HCT116 (cell line): ENCODE data around the gene PROX1. TPM values are rescaled to one million over a fixed set of nuclear protein-coding genes. Genes with fewer than 3 reads are reported as not detected.

Source experiments
- ATAC-seq: fragments of 200-7000 bp; cut with Tn5 transposase; 2 replicates; pipeline ENCODE4 v1.9.1; 2020; ENCODE audit warnings: mild to moderate bottlenecking, moderate library complexity
- BruUV-seq: library from RNA; stranded (reverse); fragments of 400-500 nt; replicated peaks from 2 replicates; lab custom pipeline; 2021; lab: Mats Ljungman, UMichigan
- CTCF ChIA-PET: fragments of 300-600 bp; sonication (Branson Sonifier 250); formaldehyde crosslinking; loops from one replicate; lab custom pipeline; 2021; ENCODE audit warnings: antibody characterized with exemption; lab: Charles Lee
- POLR2A ChIA-PET: fragments of 300-600, 350-600 bp; sonication (Branson Sonifier 250); formaldehyde crosslinking; loops from one replicate; lab custom pipeline; 2021; ENCODE audit warnings: antibody characterized with exemption; lab: Charles Lee
- RAD21 ChIA-PET, 2 experiments: fragments of 300-600 bp; sonication (Branson Sonifier 250); formaldehyde crosslinking; loops; one replicate each; lab custom pipeline; 2023; ENCODE audit warnings: low total read pairs in 2 of 2; ENCODE audit not compliant: uncharacterized antibody in 2 of 2, unreplicated experiment in 2 of 2, low non-redundant PET in 1 of 2; lab: Charles Lee
- DNase-seq: peaks from one replicate; pipeline ENCODE4 v3.0.0-alpha.2; 2010; ENCODE audit warnings: low read depth, low spot score
- H2AFZ ChIP-seq: fragments of 200-600 bp; shearing (Covaris generic), sonication (generic); 2 replicates; pipeline ENCODE4 v1.6.1; 2017; ENCODE audit warnings: low read depth, mixed run types, mixed read lengths, antibody characterized with exemption, low read length; ENCODE audit not compliant: poor library complexity, severe bottlenecking
- H3K27ac ChIP-seq: 2 replicates; pipeline ENCODE4 v1.5.1; 2012; ENCODE audit warnings: low read depth, low read length
- H3K27me3 ChIP-seq: fragments of 200-600 bp; sonication (generic); 2 replicates; pipeline ENCODE4 v1.6.1; 2016; ENCODE audit warnings: mixed run types, low read length, mixed read lengths; ENCODE audit not compliant: insufficient read depth
- H3K36me3 ChIP-seq, 2 experiments: fragments of 200-500 bp in 1 of 2; fragments of 200-600 bp in 1 of 2; sonication (Bioruptor generic) in 1 of 2; sonication (generic) in 1 of 2; 2 replicates each; pipeline versions ENCODE4 v1.5.1 to v1.6.1; 2014 to 2016; ENCODE audit warnings: low read length in 2 of 2, inconsistent platforms in 1 of 2, mixed read lengths in 1 of 2, mixed run types in 1 of 2; ENCODE audit not compliant: insufficient read depth in 2 of 2, control insufficient read depth in 1 of 2
- H3K4me1 ChIP-seq, 2 experiments: fragments of 200-600 bp in 1 of 2; sonication (generic) in 1 of 2; 2 replicates each; pipeline versions ENCODE4 v1.5.1 to v1.6.1; 2012 to 2017; ENCODE audit warnings: low read length in 2 of 2, inconsistent platforms in 1 of 2, mild to moderate bottlenecking in 1 of 2, mixed read lengths in 1 of 2, mixed run types in 1 of 2, moderate library complexity in 1 of 2; ENCODE audit not compliant: insufficient read depth in 2 of 2, control insufficient read depth in 1 of 2
- H3K4me2 ChIP-seq: fragments of 200-600 bp; sonication (generic); 2 replicates; pipeline ENCODE4 v1.6.1; 2017; ENCODE audit warnings: mixed run types, low read length, mixed read lengths
- H3K4me3 ChIP-seq, 2 experiments: fragments of 200-600 bp in 1 of 2; sonication (generic) in 1 of 2; replicated peaks in 1 of 2; 2 replicates each; pipeline ENCODE4 v1.5.1; 2011 to 2016; ENCODE audit warnings: low read length in 2 of 2, control low read depth in 1 of 2, low read depth in 1 of 2, mild to moderate bottlenecking in 1 of 2, mixed read lengths in 1 of 2, mixed run types in 1 of 2
- H3K79me2 ChIP-seq: fragments of 200-600 bp; sonication (generic); 2 replicates; pipeline ENCODE4 v1.6.1; 2017; ENCODE audit warnings: mild to moderate bottlenecking, mixed run types, low read length, moderate library complexity, mixed read lengths; ENCODE audit not compliant: insufficient read depth
- H3K9ac ChIP-seq: fragments of 200-600 bp; sonication (generic); 2 replicates; pipeline ENCODE4 v1.6.1; 2016; ENCODE audit warnings: low read length, mixed read lengths
- H3K9me2 ChIP-seq: fragments of 200-600 bp; sonication (generic), shearing (Covaris generic); 2 replicates; pipeline ENCODE4 v1.6.1; 2017; ENCODE audit warnings: mixed run types, mild to moderate bottlenecking, moderate library complexity; ENCODE audit not compliant: insufficient read depth
- H3K9me3 ChIP-seq, 2 experiments: fragments of 200-500 bp in 1 of 2; fragments of 200-600 bp in 1 of 2; sonication (Bioruptor generic) in 1 of 2; sonication (generic) in 1 of 2; 2 replicates each; pipeline ENCODE4 v1.6.1; 2014 to 2017; ENCODE audit warnings: low read length in 2 of 2, mixed read lengths in 2 of 2, inconsistent platforms in 1 of 2, low read depth in 1 of 2, mild to moderate bottlenecking in 1 of 2, mixed run types in 1 of 2, moderate library complexity in 1 of 2; ENCODE audit not compliant: control insufficient read depth in 1 of 2, insufficient read depth in 1 of 2
- H4K20me1 ChIP-seq: fragments of 200-600 bp; sonication (generic), shearing (Covaris generic); 2 replicates; pipeline ENCODE4 v1.6.1; 2017; ENCODE audit warnings: mixed run types, mild to moderate bottlenecking, moderate library complexity; ENCODE audit not compliant: insufficient read depth
- CBX3 ChIP-seq: IDR thresholded peaks from 2 replicates; pipeline ENCODE4 v1.6.1; 2012; ENCODE audit warnings: low read depth
- CEBPB ChIP-seq: IDR thresholded peaks from 2 replicates; pipeline ENCODE4 v1.6.1; 2012; ENCODE audit warnings: low read depth
- EGR1 ChIP-seq: IDR thresholded peaks from 2 replicates; pipeline ENCODE4 v1.6.1; 2012; ENCODE audit warnings: low read depth
- ELF1 ChIP-seq: IDR thresholded peaks from 2 replicates; pipeline ENCODE4 v1.6.1; 2012; ENCODE audit warnings: low read depth, borderline replicate concordance
- EZH2phosphoT487 ChIP-seq: fragments of 200-600 bp; IDR thresholded peaks from 2 replicates; pipeline ENCODE4 v1.6.1; 2018; ENCODE audit warnings: antibody characterized with exemption, borderline replicate concordance
- JUND ChIP-seq: IDR thresholded peaks from 2 replicates; pipeline ENCODE4 v1.6.1; 2012
- MAX ChIP-seq: IDR thresholded peaks from 2 replicates; pipeline ENCODE4 v1.6.1; 2012
- POLR2AphosphoS5 ChIP-seq: IDR thresholded peaks from 2 replicates; pipeline ENCODE4 v1.6.1; 2011; ENCODE audit warnings: mild to moderate bottlenecking, low read depth, low read length, moderate library complexity
- RAD21 ChIP-seq: IDR thresholded peaks from 2 replicates; pipeline ENCODE4 v1.6.1; 2012; ENCODE audit warnings: low read depth, mild to moderate bottlenecking
- SP1 ChIP-seq: IDR thresholded peaks from 2 replicates; pipeline ENCODE4 v1.6.1; 2012; ENCODE audit warnings: low read depth
- SRF ChIP-seq: IDR thresholded peaks from 2 replicates; pipeline ENCODE4 v1.6.1; 2012; ENCODE audit warnings: low read depth
- TCF7L2 ChIP-seq: IDR thresholded peaks from 2 replicates; pipeline ENCODE4 v1.7.0; 2011; ENCODE audit warnings: borderline replicate concordance, inconsistent platforms; ENCODE audit not compliant: insufficient read depth, insufficient read length; ENCODE audit errors: extremely low read depth
- YY1 ChIP-seq: IDR thresholded peaks from 2 replicates; pipeline ENCODE4 v1.6.1; 2011; ENCODE audit warnings: low read length, low read depth, moderate library complexity, mild to moderate bottlenecking; ENCODE audit not compliant: insufficient replicate concordance; ENCODE audit errors: extremely low read depth
- ZBTB33 ChIP-seq: IDR thresholded peaks from 2 replicates; pipeline ENCODE4 v1.6.1; 2011; ENCODE audit warnings: mild to moderate bottlenecking, low read length, moderate library complexity; ENCODE audit not compliant: insufficient replicate concordance; ENCODE audit errors: extremely low read depth
- ZFX ChIP-seq: fragments of 450-650 bp; IDR thresholded peaks from 2 replicates; pipeline ENCODE4 v1.6.1; 2017
- intact Hi-C: fragments of 100-400 bp; cut with micrococcal nuclease; formaldehyde crosslinking; loops from 2 replicates; pipeline ENCODE4 v1.10.0; 2022
- total RNA-seq: library from RNA; stranded (reverse); gene quantifications from one replicate; pipeline ENCODE4 v1.2.1, GENCODE V29; 2021; ENCODE audit not compliant: unreplicated experiment
- TF ChIP-seq, protein P1 (sequence below): IDR thresholded peaks from 2 replicates; pipeline ENCODE4 v1.6.1; 2012
- TF ChIP-seq, protein P2 (sequence below): IDR thresholded peaks from 2 replicates; pipeline ENCODE4 v1.6.1; 2012; ENCODE audit warnings: low read depth
- TF ChIP-seq, protein P3 (sequence below), 3 experiments: fragments of 200-600 bp in 1 of 3; sonication (generic) in 1 of 3; IDR thresholded peaks in 2 of 3; conservative IDR thresholded peaks in 1 of 3; 2 replicates each; pipeline ENCODE4 v1.5.1; 2012 to 2017; ENCODE audit warnings: low read depth in 2 of 3, low read length in 2 of 3, antibody characterized with exemption in 1 of 3, borderline replicate concordance in 1 of 3, control low read depth in 1 of 3, mild to moderate bottlenecking in 1 of 3, mixed read lengths in 1 of 3, mixed run types in 1 of 3, moderate library complexity in 1 of 3; ENCODE audit not compliant: insufficient read depth in 1 of 3

The PROX1 gene
- total RNA-seq, 1 experiment from 2014 or later = 0.22 TPM

DNA sequence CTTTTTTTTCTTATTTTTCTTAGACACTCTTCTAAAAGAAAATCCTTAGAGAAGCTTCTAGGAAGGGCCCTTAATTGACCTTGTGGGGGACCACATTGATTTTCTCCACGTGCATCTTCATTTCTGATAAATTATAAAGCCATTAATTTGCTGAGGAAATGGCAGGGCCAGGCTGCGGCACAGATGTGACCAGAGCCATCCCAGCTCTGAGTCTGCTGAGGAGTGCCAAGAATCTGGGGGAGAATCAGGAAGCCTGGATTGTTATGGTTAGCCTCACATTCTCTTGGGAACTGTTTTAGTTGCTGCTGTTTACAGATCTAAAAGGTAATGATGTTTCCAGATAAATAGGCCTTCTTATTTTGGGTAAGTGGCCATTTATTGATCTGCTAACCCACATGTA lies 16.2 kb downstream of the PROX1 start:
- CTCF ChIA-PET = no interaction called here
- Histone ChIP-seq H2AFZ (no peak overlapping the region), H3K4me2 (no peak overlapping the region), H4K20me1 (no peaks in the 10 kb centered on the region), H3K79me2 (no peaks in the 10 kb centered on the region), H3K9me2 (no peaks in the 10 kb centered on the region), H3K36me3 (no peaks in the 10 kb centered on the region), H3K4me1 (no peaks in the 10 kb centered on the region), H3K27ac (no peak overlapping the region), H3K27me3 (0 out of 2 replicates have a peak, but pooled peaks cover 4% of the 10 kb centered on the region), H3K9me3 (no peaks in the 10 kb centered on the region), H3K9ac (no peak overlapping the region), H3K4me3 (no peak overlapping the region)
- intact Hi-C loops = no loop called here
- RAD21 ChIA-PET = no interaction called here
- BruUV-seq = no TSS peak
- TF ChIP-seq YY1 (no peak), ZFX (no peak), SP1 (no peak), JUND (no peak), EGR1 (no peak), ZBTB33 (no peak), POLR2AphosphoS5 (no peak), CEBPB (no peak), ELF1 (no peak), EZH2phosphoT487 (no peak), RAD21 (no peak), TCF7L2 (no peak), CBX3 (no peak), SRF (no peak), MAX (no peak)
- TF ChIP-seq, protein P1, sequence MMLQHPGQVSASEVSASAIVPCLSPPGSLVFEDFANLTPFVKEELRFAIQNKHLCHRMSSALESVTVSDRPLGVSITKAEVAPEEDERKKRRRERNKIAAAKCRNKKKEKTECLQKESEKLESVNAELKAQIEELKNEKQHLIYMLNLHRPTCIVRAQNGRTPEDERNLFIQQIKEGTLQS = no peak
- TF ChIP-seq, protein P2, sequence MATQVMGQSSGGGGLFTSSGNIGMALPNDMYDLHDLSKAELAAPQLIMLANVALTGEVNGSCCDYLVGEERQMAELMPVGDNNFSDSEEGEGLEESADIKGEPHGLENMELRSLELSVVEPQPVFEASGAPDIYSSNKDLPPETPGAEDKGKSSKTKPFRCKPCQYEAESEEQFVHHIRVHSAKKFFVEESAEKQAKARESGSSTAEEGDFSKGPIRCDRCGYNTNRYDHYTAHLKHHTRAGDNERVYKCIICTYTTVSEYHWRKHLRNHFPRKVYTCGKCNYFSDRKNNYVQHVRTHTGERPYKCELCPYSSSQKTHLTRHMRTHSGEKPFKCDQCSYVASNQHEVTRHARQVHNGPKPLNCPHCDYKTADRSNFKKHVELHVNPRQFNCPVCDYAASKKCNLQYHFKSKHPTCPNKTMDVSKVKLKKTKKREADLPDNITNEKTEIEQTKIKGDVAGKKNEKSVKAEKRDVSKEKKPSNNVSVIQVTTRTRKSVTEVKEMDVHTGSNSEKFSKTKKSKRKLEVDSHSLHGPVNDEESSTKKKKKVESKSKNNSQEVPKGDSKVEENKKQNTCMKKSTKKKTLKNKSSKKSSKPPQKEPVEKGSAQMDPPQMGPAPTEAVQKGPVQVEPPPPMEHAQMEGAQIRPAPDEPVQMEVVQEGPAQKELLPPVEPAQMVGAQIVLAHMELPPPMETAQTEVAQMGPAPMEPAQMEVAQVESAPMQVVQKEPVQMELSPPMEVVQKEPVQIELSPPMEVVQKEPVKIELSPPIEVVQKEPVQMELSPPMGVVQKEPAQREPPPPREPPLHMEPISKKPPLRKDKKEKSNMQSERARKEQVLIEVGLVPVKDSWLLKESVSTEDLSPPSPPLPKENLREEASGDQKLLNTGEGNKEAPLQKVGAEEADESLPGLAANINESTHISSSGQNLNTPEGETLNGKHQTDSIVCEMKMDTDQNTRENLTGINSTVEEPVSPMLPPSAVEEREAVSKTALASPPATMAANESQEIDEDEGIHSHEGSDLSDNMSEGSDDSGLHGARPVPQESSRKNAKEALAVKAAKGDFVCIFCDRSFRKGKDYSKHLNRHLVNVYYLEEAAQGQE = no peak
- TF ChIP-seq, protein P3, sequence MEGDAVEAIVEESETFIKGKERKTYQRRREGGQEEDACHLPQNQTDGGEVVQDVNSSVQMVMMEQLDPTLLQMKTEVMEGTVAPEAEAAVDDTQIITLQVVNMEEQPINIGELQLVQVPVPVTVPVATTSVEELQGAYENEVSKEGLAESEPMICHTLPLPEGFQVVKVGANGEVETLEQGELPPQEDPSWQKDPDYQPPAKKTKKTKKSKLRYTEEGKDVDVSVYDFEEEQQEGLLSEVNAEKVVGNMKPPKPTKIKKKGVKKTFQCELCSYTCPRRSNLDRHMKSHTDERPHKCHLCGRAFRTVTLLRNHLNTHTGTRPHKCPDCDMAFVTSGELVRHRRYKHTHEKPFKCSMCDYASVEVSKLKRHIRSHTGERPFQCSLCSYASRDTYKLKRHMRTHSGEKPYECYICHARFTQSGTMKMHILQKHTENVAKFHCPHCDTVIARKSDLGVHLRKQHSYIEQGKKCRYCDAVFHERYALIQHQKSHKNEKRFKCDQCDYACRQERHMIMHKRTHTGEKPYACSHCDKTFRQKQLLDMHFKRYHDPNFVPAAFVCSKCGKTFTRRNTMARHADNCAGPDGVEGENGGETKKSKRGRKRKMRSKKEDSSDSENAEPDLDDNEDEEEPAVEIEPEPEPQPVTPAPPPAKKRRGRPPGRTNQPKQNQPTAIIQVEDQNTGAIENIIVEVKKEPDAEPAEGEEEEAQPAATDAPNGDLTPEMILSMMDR (IDR thresholded peaks at IDR 0.05 in 2 of 3, conservative IDR thresholded peaks at IDR 0.05 in 1 of 3; ENCODE audit: borderline replicate concordance in 1 of 3, insufficient read depth in 1 of 3, low read depth in 2 of 3, low read length in 2 of 3) = no peak
- POLR2A ChIA-PET = no interaction called here
- ATAC-seq = no peak
- no peak for DNase-seq
